Naive thymus-derived CD4-positive, alpha-beta T cell (primary cell): Measurements from ENCODE around the gene TSPOAP1. TPM values are rescaled to one million over a fixed set of nuclear protein-coding genes. Genes with fewer than 3 reads are reported as not detected.

Source experiments
- ATAC-seq: fragments of 150-1000 bp; cut with Tn5 transposase; 2 replicates; pipeline ENCODE4 v1.10.0; 2021; ENCODE audit warnings: mild to moderate bottlenecking, moderate library complexity
- CTCF ChIA-PET: fragments of 350-600 bp; sonication (Branson Sonifier 250); formaldehyde crosslinking; loops from one replicate; lab custom pipeline; 2021; ENCODE audit warnings: antibody characterized with exemption; lab: Charles Lee
- POLR2A ChIA-PET: fragments of 350-600 bp; sonication (Branson Sonifier 250); formaldehyde crosslinking; loops from one replicate; lab custom pipeline; 2021; ENCODE audit warnings: antibody characterized with exemption, inconsistent platforms; lab: Charles Lee
- DNase-seq, 9 donors: peaks; one replicate each; pipeline versions ENCODE4 v3.0.0 to v3.0.0-alpha.2; 2020 to 2022; ENCODE audit warnings: mixed read lengths in 1 of 9
- H3K27ac ChIP-seq: one replicate; pipeline ENCODE4 v1.7.0; 2013; ENCODE audit warnings: mild to moderate bottlenecking, low read depth, low read length, moderate library complexity
- H3K27me3 ChIP-seq, 2 donors: one replicate each; pipeline ENCODE4 v1.7.0; 2013; ENCODE audit warnings: low read length in 2 of 2, mild to moderate bottlenecking in 2 of 2, moderate library complexity in 2 of 2; ENCODE audit not compliant: control insufficient read depth in 2 of 2, insufficient read depth in 2 of 2
- H3K36me3 ChIP-seq, 3 experiments: 1 replicate in 2 of 3; 2 replicates in 1 of 3; pipeline ENCODE4 v1.7.0; 2013; ENCODE audit warnings: low read length in 3 of 3, mild to moderate bottlenecking in 3 of 3, moderate library complexity in 1 of 3; ENCODE audit not compliant: insufficient read depth in 3 of 3, control insufficient read depth in 2 of 3
- H3K4me1 ChIP-seq, 2 donors: one replicate each; pipeline ENCODE4 v1.7.0; 2013; ENCODE audit warnings: low read length in 2 of 2, mild to moderate bottlenecking in 2 of 2, moderate library complexity in 1 of 2; ENCODE audit not compliant: control insufficient read depth in 2 of 2, insufficient read depth in 2 of 2
- H3K4me3 ChIP-seq: 2 replicates; pipeline ENCODE4 v1.7.0; 2013; ENCODE audit warnings: mild to moderate bottlenecking, low read length
- H3K9me3 ChIP-seq, 3 experiments: 1 replicate in 2 of 3; 2 replicates in 1 of 3; pipeline ENCODE4 v1.7.0; 2013; ENCODE audit warnings: low read length in 3 of 3; ENCODE audit not compliant: control insufficient read depth in 2 of 3
- H3K27ac Mint-ChIP-seq, 9 donors: one replicate each; pipeline ENCODE4 v1.8.0; 2020 to 2022; ENCODE audit warnings: mixed read lengths in 9 of 9, mild to moderate bottlenecking in 8 of 9, moderate library complexity in 5 of 9, inconsistent platforms in 2 of 9
- H3K27me3 Mint-ChIP-seq, 5 donors: one replicate each; pipeline ENCODE4 v1.8.0; 2021 to 2022; ENCODE audit warnings: mixed read lengths in 5 of 5, mild to moderate bottlenecking in 1 of 5
- H3K36me3 Mint-ChIP-seq, 5 donors: one replicate each; pipeline ENCODE4 v1.8.0; 2020 to 2022; ENCODE audit warnings: mixed read lengths in 5 of 5, mild to moderate bottlenecking in 3 of 5, inconsistent platforms in 1 of 5
- H3K4me1 Mint-ChIP-seq, 7 donors: one replicate each; pipeline ENCODE4 v1.8.0; 2020 to 2022; ENCODE audit warnings: mixed read lengths in 7 of 7, mild to moderate bottlenecking in 3 of 7, inconsistent platforms in 1 of 7
- H3K4me3 Mint-ChIP-seq, 10 donors: one replicate each; pipeline ENCODE4 v1.8.0; 2020 to 2022; ENCODE audit warnings: mild to moderate bottlenecking in 10 of 10, mixed read lengths in 10 of 10, moderate library complexity in 6 of 10, inconsistent platforms in 2 of 10
- H3K9me3 Mint-ChIP-seq, 11 donors: one replicate each; pipeline ENCODE4 v1.8.0; 2020 to 2022; ENCODE audit warnings: mixed read lengths in 11 of 11, mild to moderate bottlenecking in 4 of 11, inconsistent platforms in 1 of 11, moderate library complexity in 1 of 11
- intact Hi-C, 2 donors: fragments of 100-400 bp; cut with micrococcal nuclease; formaldehyde crosslinking; loops; one replicate each; pipeline ENCODE4 v1.15.1; 2023
- polyA plus RNA-seq, 2 donors: library from polyadenylated mRNA; unstranded; fragments of 300-500 nt; fragmentation: Illumina TruSeq; gene quantifications; one replicate each; pipeline ENCODE4 v1.2.3, GENCODE V29; 2021
- total RNA-seq, 6 experiments: library from RNA in 5 of 6; stranded (reverse) in 5 of 6; gene quantifications; 1 replicate in 5 of 6; 2 replicates in 1 of 6; pipeline ENCODE4 v1.2.3 and lab custom pipeline; 2021 to 2026

Gene TSPOAP1
- total and polyA plus RNA-seq, 7 experiments from 2014 or later: 0.20 to 62.5 (median 11.8) TPM

DNA sequence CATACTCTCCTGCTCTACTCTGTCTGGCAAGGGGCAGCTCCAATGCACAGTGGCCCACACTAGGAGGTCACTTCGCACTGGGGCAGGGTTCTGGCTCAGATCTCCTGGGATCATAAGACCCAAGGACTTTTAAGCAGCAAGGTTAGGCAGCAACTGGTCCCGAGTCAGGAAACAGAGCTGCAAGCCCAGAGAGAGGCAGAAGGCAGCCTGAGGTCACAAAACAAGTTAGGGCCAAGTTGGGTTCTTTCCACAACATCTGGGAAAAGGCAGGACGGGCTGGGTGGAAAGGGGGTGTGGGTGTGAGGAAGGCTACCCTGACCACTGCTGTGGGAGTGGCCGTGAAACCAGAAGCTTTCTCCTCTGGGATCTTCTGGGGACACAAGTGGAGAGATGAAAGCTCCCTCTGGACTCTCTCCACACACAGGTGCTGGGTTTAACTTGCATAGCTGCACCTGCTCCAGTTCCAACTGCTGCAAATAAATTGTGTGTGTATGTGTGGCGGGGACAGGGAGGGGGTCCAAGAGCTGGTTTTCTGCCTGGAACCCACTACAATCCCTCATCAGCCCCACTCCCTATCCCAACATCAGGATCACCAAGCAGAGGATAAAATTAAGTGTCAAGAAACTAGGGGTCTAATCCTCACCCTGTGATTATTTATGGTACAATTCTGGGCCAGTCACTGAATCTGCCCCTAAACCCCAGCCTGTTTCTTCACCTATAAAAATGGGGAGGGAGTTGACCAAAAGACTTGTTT lies 8.0 kb upstream of the TSPOAP1 start:
- Histone ChIP-seq H3K27ac (peak overlapping the region; percentile 98), H3K4me3 (peak overlapping the region; percentile 98), H3K36me3 (peaks cover 0 to 12% (median 5%) of the 10 kb centered on the region in 3 experiments), H3K27me3 (no peaks in the 10 kb centered on the region), H3K9me3 (no peaks in the 10 kb centered on the region), H3K4me1 (peaks cover 48 to 65% of the 10 kb centered on the region in 2 donors)
- peak overlapping the region; percentile 86 to 100 (median 97) for H3K4me3 Mint-ChIP-seq
- ATAC-seq (no peak), DNase-seq (peak in 1 of 9 donors; percentile 28)
- H3K4me1 Mint-ChIP-seq: peaks cover 41 to 78% (median 53%) of the 10 kb centered on the region in 7 donors
- peak overlapping the region; percentile 89 to 100 (median 95) for H3K27ac Mint-ChIP-seq
- H3K36me3 Mint-ChIP-seq: peaks cover under 1 to 49% (median 5%) of the 10 kb centered on the region in 5 donors
- H3K9me3 Mint-ChIP-seq: peaks cover 0 to 7% (median 0%) of the 10 kb centered on the region in 11 donors
- H3K27me3 Mint-ChIP-seq: peaks cover 0 to 7% (median 0%) of the 10 kb centered on the region in 5 donors
- ChIA-PET POLR2A (interaction anchor here (0.5 to 19.0 kb wide), 12 partner anchors 7 to 1738 kb away, joined by 3 to 792 read pairs (median 4); partner anchors contain the start of genes MRPS23, SUPT4H1 and TSPOAP1), CTCF (interaction anchor here (1.0 to 6.9 kb wide), 7 partner anchors 8 to 81 kb away, joined by 3 to 35 read pairs (median 10); partner anchors contain the start of genes RNF43, SUPT4H1 and TSPOAP1)
- intact Hi-C loops: loop anchor here (1.0 to 10.0 kb wide), 10 partner anchors 8 to 1739 kb away; partner anchors contain the start of genes CLTC (in 2 of the 2), DYNLL2 (in 1 of the 2), PRR11 (in 1 of the 2) and SKA2 (in 1 of the 2)

DNA sequence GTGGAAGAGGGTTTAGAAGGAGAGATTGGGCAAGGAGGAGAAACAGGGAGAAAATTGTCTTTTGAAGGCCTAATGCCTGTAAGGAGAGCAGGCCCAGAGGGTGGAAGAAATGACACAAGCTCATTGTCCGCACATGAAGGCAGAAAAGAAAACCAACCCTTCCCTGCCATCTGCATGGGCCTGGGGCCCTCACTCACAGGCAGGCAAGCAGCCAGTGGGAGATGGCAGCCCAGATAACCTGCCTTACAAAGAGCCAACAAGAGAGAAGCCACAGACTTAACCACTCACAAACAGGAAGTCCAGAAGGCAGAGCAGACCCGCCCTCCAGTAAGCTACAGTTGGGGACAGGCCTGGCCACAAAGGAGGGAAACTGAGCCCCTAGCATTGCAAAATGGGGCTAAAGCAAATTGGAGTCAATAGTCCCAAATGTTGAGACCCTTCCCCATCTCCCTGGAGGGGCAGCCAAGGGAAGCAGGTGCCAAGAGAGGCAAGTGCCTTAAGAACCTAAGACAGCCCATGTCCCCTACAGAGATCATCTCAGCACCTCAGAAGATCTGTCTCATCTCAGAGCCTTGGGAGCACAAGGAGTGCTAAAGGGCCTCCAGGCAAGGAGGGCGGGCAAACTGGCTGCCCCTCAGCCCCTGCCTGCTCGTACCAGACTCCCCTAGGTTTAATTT lies 7.3 kb upstream of the TSPOAP1 start:
- ATAC-seq: peak; percentile 48
- ChIA-PET POLR2A (interaction anchor here (0.9 to 19.0 kb wide), 9 partner anchors 7 to 1737 kb away, joined by 3 to 792 read pairs (median 5); partner anchors contain the start of genes RNF43, SUPT4H1 and TSPOAP1), CTCF (interaction anchor here (1.0 to 6.9 kb wide), 6 partner anchors 9 to 82 kb away, joined by 3 to 35 read pairs (median 16); partner anchors contain the start of genes RNF43, SUPT4H1 and TSPOAP1)
- H3K4me3 Mint-ChIP-seq: peak overlapping the region; percentile 86 to 100 (median 97)
- peaks cover 41 to 58% of the 10 kb centered on the region in 2 donors for H3K4me1 ChIP-seq
- intact Hi-C loops: loop anchor here (1.0 to 10.0 kb wide), 10 partner anchors 8 to 1739 kb away; partner anchors contain the start of genes CLTC (in 2 of the 2), DYNLL2 (in 1 of the 2), PRR11 (in 1 of the 2) and SKA2 (in 1 of the 2)
- peak overlapping the region; percentile 98 for H3K27ac ChIP-seq
- peaks cover 6 to 55% (median 11%) of the 10 kb centered on the region in 5 donors for H3K36me3 Mint-ChIP-seq
- H3K9me3 Mint-ChIP-seq: peaks cover 0 to 7% (median 0%) of the 10 kb centered on the region in 11 donors
- peak in 8 of 9 donors; percentile 67 to 85 (median 81) for DNase-seq
- no peaks in the 10 kb centered on the region for H3K27me3 ChIP-seq
- H3K27me3 Mint-ChIP-seq: peaks cover 0 to 12% (median 0%) of the 10 kb centered on the region in 5 donors
- peak overlapping the region; percentile 98 for H3K4me3 ChIP-seq
- H3K27ac Mint-ChIP-seq: peak overlapping the region; percentile 89 to 100 (median 95)
- no peaks in the 10 kb centered on the region for H3K9me3 ChIP-seq
- peaks cover 40 to 73% (median 51%) of the 10 kb centered on the region in 7 donors for H3K4me1 Mint-ChIP-seq
- H3K36me3 ChIP-seq: peaks cover 4 to 19% (median 10%) of the 10 kb centered on the region in 3 experiments

DNA sequence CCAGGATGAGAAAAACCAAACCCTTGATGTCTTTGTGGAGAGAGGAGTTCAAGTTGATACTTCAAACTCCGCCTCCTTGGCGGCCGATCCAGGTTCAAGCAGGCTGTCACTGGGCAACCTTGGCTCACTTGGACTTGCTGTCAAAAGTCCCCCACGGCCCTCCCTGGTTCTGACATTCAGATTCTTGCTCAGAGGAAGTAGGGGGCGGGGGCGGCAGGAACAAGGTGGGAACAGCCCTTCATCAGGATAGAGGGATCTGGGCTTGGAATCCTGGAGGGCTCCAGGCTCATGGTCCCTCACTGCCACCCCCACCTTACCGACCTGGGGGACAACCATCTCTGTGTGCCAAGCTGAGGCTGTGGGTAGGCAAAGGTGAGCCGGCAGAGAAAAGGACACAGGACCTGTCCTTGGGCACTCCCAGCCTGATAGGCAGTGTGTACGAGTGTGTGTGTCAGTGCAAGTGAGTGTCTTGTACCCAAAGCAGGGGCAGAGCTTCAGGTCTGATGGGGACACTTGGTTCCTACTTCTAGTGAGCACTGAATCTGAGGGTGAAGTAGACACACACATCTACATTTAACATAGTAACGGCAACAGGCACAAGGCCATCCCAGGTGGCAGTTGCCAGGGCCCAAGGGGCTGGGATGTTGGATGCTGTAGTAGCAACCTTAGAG lies 6.6 kb upstream of the TSPOAP1 start:
- peaks cover 33 to 65% (median 46%) of the 10 kb centered on the region in 7 donors for H3K4me1 Mint-ChIP-seq
- Histone ChIP-seq H3K27me3 (no peaks in the 10 kb centered on the region), H3K27ac (peak overlapping the region; percentile 98), H3K4me1 (peaks cover 34 to 51% of the 10 kb centered on the region in 2 donors), H3K4me3 (peak overlapping the region; percentile 98), H3K36me3 (peaks cover 11 to 25% (median 17%) of the 10 kb centered on the region in 3 experiments), H3K9me3 (no peaks in the 10 kb centered on the region)
- peaks cover 0 to 14% (median 0%) of the 10 kb centered on the region in 5 donors for H3K27me3 Mint-ChIP-seq
- ATAC-seq (no peak), DNase-seq (peak in 1 of 9 donors; percentile 27)
- H3K36me3 Mint-ChIP-seq: peaks cover 13 to 56% (median 17%) of the 10 kb centered on the region in 5 donors
- CTCF ChIA-PET: interaction anchor here (0.6 to 6.9 kb wide), 6 partner anchors 8 to 770 kb away, joined by 3 to 35 read pairs (median 16); partner anchors contain the start of genes RNF43, SUPT4H1 and TSPOAP1
- peaks cover 0 to 7% (median 0%) of the 10 kb centered on the region in 11 donors for H3K9me3 Mint-ChIP-seq
- H3K27ac Mint-ChIP-seq: peak overlapping the region; percentile 89 to 100 (median 95)
- POLR2A ChIA-PET: interaction anchor here (0.5 to 19.0 kb wide), 7 partner anchors 8 to 1740 kb away, joined by 3 to 792 read pairs (median 8); partner anchors contain the start of genes RNF43, SUPT4H1 and TSPOAP1
- intact Hi-C loops: loop anchor here (5.0 to 10.0 kb wide), 9 partner anchors 77 to 1738 kb away; partner anchors contain the start of genes CLTC (in 2 of the 2), DYNLL2 (in 1 of the 2), PRR11 (in 1 of the 2) and SKA2 (in 1 of the 2)
- H3K4me3 Mint-ChIP-seq: peak overlapping the region; percentile 86 to 100 (median 97)

DNA sequence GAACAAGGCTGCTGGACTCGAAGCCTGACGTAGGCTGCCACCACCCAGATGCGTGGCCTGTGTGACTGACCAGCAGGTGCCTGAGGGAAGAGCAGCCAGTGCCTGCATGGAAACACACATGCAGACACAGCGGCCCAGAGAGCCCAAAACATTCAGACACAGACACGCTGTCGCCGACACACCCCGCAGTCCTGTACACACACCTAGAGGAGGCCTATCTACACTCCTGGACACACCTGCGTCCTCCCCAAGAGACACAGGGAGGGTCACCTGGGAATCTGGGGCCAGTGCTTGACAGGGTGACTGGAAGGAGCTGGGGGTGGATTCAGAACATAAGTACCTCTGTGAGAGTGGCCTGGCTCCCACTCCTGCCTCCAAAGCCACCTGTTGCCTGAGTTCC lies 6.1 kb upstream of the TSPOAP1 start:
- ChIA-PET POLR2A (interaction anchor here (0.5 to 19.0 kb wide), 9 partner anchors 9 to 1740 kb away, joined by 3 to 792 read pairs (median 5); partner anchors contain the start of genes RNF43, SUPT4H1 and TSPOAP1), CTCF (interaction anchor here (0.6 to 4.8 kb wide), 5 partner anchors 9 to 770 kb away, joined by 3 to 59 read pairs (median 23); partner anchors contain the start of gene RNF43)
- H3K27me3 ChIP-seq: no peaks in the 10 kb centered on the region
- H3K4me3 Mint-ChIP-seq: peak overlapping the region; percentile 86 to 100 (median 97)
- DNase-seq (no peak), ATAC-seq (no peak)
- peaks cover 0 to 14% (median 0%) of the 10 kb centered on the region in 5 donors for H3K27me3 Mint-ChIP-seq
- peaks cover 12 to 25% (median 17%) of the 10 kb centered on the region in 3 experiments for H3K36me3 ChIP-seq
- H3K4me1 Mint-ChIP-seq: peaks cover 27 to 63% (median 46%) of the 10 kb centered on the region in 7 donors
- peak overlapping the region; percentile 98 for H3K4me3 ChIP-seq
- no peaks in the 10 kb centered on the region for H3K9me3 ChIP-seq
- intact Hi-C loops: loop anchor here (5.0 to 10.0 kb wide), 10 partner anchors 78 to 1737 kb away; partner anchors contain the start of genes CLTC (in 2 of the 2), DYNLL2 (in 1 of the 2), PRR11 (in 1 of the 2) and SKA2 (in 1 of the 2)
- H3K36me3 Mint-ChIP-seq: peaks cover 13 to 55% (median 16%) of the 10 kb centered on the region in 5 donors
- peak overlapping the region; percentile 98 for H3K27ac ChIP-seq
- peak overlapping the region; percentile 89 to 100 (median 95) for H3K27ac Mint-ChIP-seq
- H3K4me1 ChIP-seq: peaks cover 28 to 46% of the 10 kb centered on the region in 2 donors
- peaks cover 0 to 7% (median 0%) of the 10 kb centered on the region in 11 donors for H3K9me3 Mint-ChIP-seq

DNA sequence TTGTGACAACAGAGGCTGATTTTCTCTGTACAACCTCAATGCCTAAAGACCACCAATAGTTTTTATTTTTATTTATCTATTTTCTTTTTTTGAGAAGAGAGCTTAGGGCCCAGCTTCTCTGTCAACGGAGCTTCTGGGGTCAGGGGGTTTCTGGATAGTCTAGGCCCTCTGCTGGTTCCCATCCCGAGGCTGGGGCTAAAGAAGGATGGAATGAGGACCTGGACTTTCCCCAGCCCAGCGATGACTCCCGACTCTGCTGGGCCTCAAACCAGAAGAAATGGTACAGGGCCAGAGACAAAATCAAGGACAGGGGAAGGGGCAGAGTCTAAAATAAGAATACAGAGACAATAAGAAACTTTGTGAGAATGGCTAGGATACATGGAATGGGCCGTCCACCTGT lies 5.7 kb upstream of the TSPOAP1 start:
- peak overlapping the region; percentile 98 for H3K4me3 ChIP-seq

More for the DNA sequence above, 5.7 kb upstream of the TSPOAP1 start:
- Mint-ChIP-seq H3K27ac (peak overlapping the region; percentile 89 to 100 (median 95)), H3K4me3 (peak overlapping the region; percentile 86 to 100 (median 97)), H3K36me3 (peaks cover 13 to 54% (median 16%) of the 10 kb centered on the region in 5 donors), H3K4me1 (peaks cover 27 to 63% (median 45%) of the 10 kb centered on the region in 7 donors), H3K27me3 (peaks cover 0 to 14% (median 0%) of the 10 kb centered on the region in 5 donors), H3K9me3 (peaks cover 0 to 7% (median 0%) of the 10 kb centered on the region in 11 donors)
- Histone ChIP-seq H3K9me3 (no peaks in the 10 kb centered on the region), H3K36me3 (peaks cover 12 to 25% (median 17%) of the 10 kb centered on the region in 3 experiments), H3K27ac (peak overlapping the region; percentile 98), H3K4me1 (peaks cover 25 to 42% of the 10 kb centered on the region in 2 donors), H3K27me3 (no peaks in the 10 kb centered on the region)
- CTCF ChIA-PET: interaction anchor here (0.6 to 4.8 kb wide), 4 partner anchors 9 to 771 kb away, joined by 3 to 59 read pairs (median 4); partner anchors contain the start of gene RNF43
- POLR2A ChIA-PET: interaction anchor here (0.6 to 19.0 kb wide), 8 partner anchors 9 to 1740 kb away, joined by 3 to 792 read pairs (median 4); partner anchors contain the start of genes SUPT4H1 and TSPOAP1
- DNase-seq (no peak), ATAC-seq (no peak)
- intact Hi-C loops: loop anchor here (5.0 to 10.0 kb wide), 4 partner anchors 771 to 1508 kb away; partner anchors contain the start of genes CLTC (in 2 of the 2), PRR11 (in 1 of the 2), SKA2 (in 1 of the 2) and TRIM37 (in 1 of the 2)
